WTC11 (cell line): Measurements from ENCODE around the gene MSH3. TPM values are rescaled to one million over a fixed set of nuclear protein-coding genes. Genes with fewer than 3 reads are reported as not detected.

Experiments used
- ATAC-seq: fragments of 200-7000 bp; cut with Tn5 transposase; 2 replicates; pipeline ENCODE4 v1.10.0; 2021; ENCODE audit warnings: mild to moderate bottlenecking, moderate library complexity
- CTCF ChIA-PET: fragments of 300-600 bp; sonication (Branson Sonifier 250); formaldehyde crosslinking; loops from one replicate; lab custom pipeline; 2021; ENCODE audit warnings: antibody characterized with exemption; lab: Charles Lee
- POLR2A ChIA-PET: fragments of 350-600 bp; sonication (Branson Sonifier 250); formaldehyde crosslinking; loops from one replicate; lab custom pipeline; 2021; ENCODE audit warnings: antibody characterized with exemption; lab: Charles Lee
- DNase-seq: peaks from one replicate; pipeline ENCODE4 v3.0.0; 2021; ENCODE audit warnings: low spot score
- H3K27ac Mint-ChIP-seq: 2 replicates; pipeline ENCODE4 v1.8.0; 2021; ENCODE audit warnings: mixed read lengths
- H3K27me3 Mint-ChIP-seq: 2 replicates; pipeline ENCODE4 v1.8.0; 2021; ENCODE audit warnings: low read depth, mild to moderate bottlenecking, moderate library complexity, mixed read lengths
- H3K36me3 Mint-ChIP-seq: 2 replicates; pipeline ENCODE4 v1.8.0; 2021; ENCODE audit warnings: mixed read lengths
- H3K4me1 Mint-ChIP-seq: 2 replicates; pipeline ENCODE4 v1.8.0; 2022; ENCODE audit warnings: mixed read lengths
- H3K4me3 Mint-ChIP-seq: 2 replicates; pipeline ENCODE4 v1.8.0; 2021; ENCODE audit warnings: mild to moderate bottlenecking, moderate library complexity, mixed read lengths
- H3K9me3 Mint-ChIP-seq: 2 replicates; pipeline ENCODE4 v1.8.0; 2021; ENCODE audit warnings: mixed read lengths
- CDX4 ChIP-seq: fragments of 250-450 bp; sonication (Bioruptor Pico); IDR thresholded peaks from 2 replicates; pipeline ENCODE4 v1.9.0; 2021; ENCODE audit warnings: moderate library complexity, mild to moderate bottlenecking, inconsistent platforms, borderline replicate concordance
- E2F5 ChIP-seq: sonication (generic); formaldehyde crosslinking; IDR thresholded peaks from 2 replicates; pipeline ENCODE4 v1.8.1; 2022; ENCODE audit warnings: mild to moderate bottlenecking, moderate library complexity, missing genetic modification reagents
- EMX1 ChIP-seq: fragments of 250-450 bp; sonication (Bioruptor Pico); IDR thresholded peaks from 2 replicates; pipeline ENCODE4 v1.8.0; 2021; ENCODE audit warnings: mild to moderate bottlenecking
- FOXJ3 ChIP-seq: sonication (generic); formaldehyde crosslinking; IDR thresholded peaks from 2 replicates; pipeline ENCODE4 v1.9.0; 2021; ENCODE audit warnings: missing genetic modification reagents, mild to moderate bottlenecking, borderline replicate concordance
- FOXK1 ChIP-seq: sonication (generic); formaldehyde crosslinking; IDR thresholded peaks from 2 replicates; pipeline ENCODE4 v1.8.0; 2022; ENCODE audit warnings: mild to moderate bottlenecking, moderate library complexity, missing genetic modification reagents
- MLX ChIP-seq: sonication (generic); formaldehyde crosslinking; IDR thresholded peaks from 2 replicates; pipeline ENCODE4 v1.8.1; 2023; ENCODE audit warnings: mild to moderate bottlenecking, missing genetic modification reagents, moderate library complexity
- MXD4 ChIP-seq: fragments of 250-450 bp; sonication (Bioruptor Pico); IDR thresholded peaks from 2 replicates; pipeline ENCODE4 v1.8.0; 2021; ENCODE audit warnings: mild to moderate bottlenecking, moderate library complexity, borderline replicate concordance
- NR3C1 ChIP-seq: sonication (generic); formaldehyde crosslinking; conservative IDR thresholded peaks from 2 replicates; pipeline ENCODE4 v1.8.1; 2023; ENCODE audit warnings: low read depth, mild to moderate bottlenecking, missing genetic modification reagents
- OVOL2 ChIP-seq: fragments of 250-450 bp; sonication (Bioruptor Pico); IDR thresholded peaks from 2 replicates; pipeline ENCODE4 v1.9.0; 2021; ENCODE audit warnings: mild to moderate bottlenecking, borderline replicate concordance
- RELA ChIP-seq: sonication (generic); formaldehyde crosslinking; IDR thresholded peaks from 2 replicates; pipeline ENCODE4 v1.8.1; 2022; ENCODE audit warnings: missing genetic modification reagents, mild to moderate bottlenecking, borderline replicate concordance
- RORB ChIP-seq: fragments of 250-450 bp; sonication (Bioruptor Pico); IDR thresholded peaks from 2 replicates; pipeline ENCODE4 v1.9.0; 2021; ENCODE audit warnings: mild to moderate bottlenecking
- SOX15 ChIP-seq: fragments of 250-450 bp; sonication (Bioruptor Pico); IDR thresholded peaks from 2 replicates; pipeline ENCODE4 v1.9.0; 2021; ENCODE audit warnings: mild to moderate bottlenecking
- USF1 ChIP-seq: sonication (generic); formaldehyde crosslinking; IDR thresholded peaks from 2 replicates; pipeline ENCODE4 v1.8.0; 2022; ENCODE audit warnings: mild to moderate bottlenecking, missing genetic modification reagents
- ZBTB43 ChIP-seq: sonication (generic); formaldehyde crosslinking; IDR thresholded peaks from 2 replicates; pipeline ENCODE4 v1.8.1; 2023; ENCODE audit warnings: mild to moderate bottlenecking, missing genetic modification reagents
- ZNF263 ChIP-seq: sonication (generic); formaldehyde crosslinking; IDR thresholded peaks from 2 replicates; pipeline ENCODE4 v1.8.1; 2022; ENCODE audit warnings: low read depth, mild to moderate bottlenecking, moderate library complexity, missing genetic modification reagents
- ZNF425 ChIP-seq: fragments of 250-450 bp; sonication (Bioruptor Pico); conservative IDR thresholded peaks from 2 replicates; pipeline ENCODE4 v1.9.0; 2021; ENCODE audit warnings: mild to moderate bottlenecking
- ZNF671 ChIP-seq: fragments of 250-450 bp; sonication (Bioruptor Pico); IDR thresholded peaks from 2 replicates; pipeline ENCODE4 v1.8.0; 2021; ENCODE audit warnings: mild to moderate bottlenecking
- total RNA-seq: library from RNA; stranded (reverse); gene quantifications from 3 replicates; pipeline ENCODE4 v1.2.3, GENCODE V29; 2021

MSH3 gene
- total RNA-seq, 1 experiment from 2014 or later, result 14.6 TPM

GRCh38 chr5:80764786-80765185 is 110.3 kb downstream of the MSH3 start (continued):
- no peak for TF ChIP-seq EMX1 (CRISPR knock-in tag)
- TF ChIP-seq, all 79 proteins: peak for 0

GRCh38 chr5:80777347-80778287 is 123.2 kb downstream of the MSH3 start:
- no peaks in the 10 kb centered on the region for H3K4me1 Mint-ChIP-seq
- H3K27me3 Mint-ChIP-seq, result no peaks in the 10 kb centered on the region
- TF ChIP-seq ZBTB43, result no peak
- no peak for TF ChIP-seq MLX
- no peak for TF ChIP-seq RELA
- TF ChIP-seq OVOL2, result no peak
- no peak for TF ChIP-seq FOXK1 (CRISPR knock-in tag)
- TF ChIP-seq SOX15 (CRISPR knock-in tag), result no peak
- no peak for TF ChIP-seq E2F5 (CRISPR knock-in tag)
- no peak for TF ChIP-seq ZNF263
- no peak for TF ChIP-seq ZNF425 (CRISPR knock-in tag)
- TF ChIP-seq ZNF671, result no peak
- TF ChIP-seq CDX4, result no peak
- ChIA-PET CTCF (interaction anchor here (0.5 kb wide), 1 partner anchor 82 kb away, joined by 3 read pairs; no protein-coding TSS in a partner anchor), POLR2A (no interaction called here)
- H3K27ac Mint-ChIP-seq, result 0 out of 2 replicates have a peak overlapping the region, but pooled peaks have one; percentile 11
- H3K36me3 Mint-ChIP-seq, result peaks cover 3% of the 10 kb centered on the region; the same call in 1 of the 2 replicates
- no peak for ATAC-seq
- no peak for DNase-seq
- no peak overlapping the region for H3K4me3 Mint-ChIP-seq
- no peaks in the 10 kb centered on the region for H3K9me3 Mint-ChIP-seq

- Mint-ChIP-seq H3K36me3 (peaks cover 3% of the 10 kb centered on the region; the same call in 1 of the 2 replicates), H3K27me3 (no peaks in the 10 kb centered on the region), H3K4me3 (no peak overlapping the region), H3K27ac (no peak overlapping the region), H3K4me1 (no peaks in the 10 kb centered on the region), H3K9me3 (0 out of 2 replicates have a peak, but pooled peaks cover under 1% of the 10 kb centered on the region)
- DNase-seq, result no peak
- POLR2A ChIA-PET, result interaction anchor here (0.6 kb wide), 1 partner anchor 388 kb away, joined by 3 read pairs; no protein-coding TSS in a partner anchor
- no peak for ATAC-seq
- no peak for TF ChIP-seq RORB (CRISPR knock-in tag)
- TF ChIP-seq MXD4 (CRISPR knock-in tag), result no peak
- no peak for TF ChIP-seq EMX1 (CRISPR knock-in tag)
- no peak for TF ChIP-seq NR3C1 (CRISPR knock-in tag)
- no peak for TF ChIP-seq USF1 (CRISPR knock-in tag)
- TF ChIP-seq ZNF263, result no peak
- no peak for TF ChIP-seq CDX4
- TF ChIP-seq FOXJ3 (CRISPR knock-in tag), result no peak
- CTCF ChIA-PET, result no interaction called here
These were observed 125.6 kb downstream of the MSH3 start for GRCh38 chr5:80780024-80780423.
